HFF-Myc (cell line): ENCODE measurements around the gene FOXJ3.
A peak's percentile ranks its signal among the peaks of the same experiment; 100 is the strongest.

Source experiments
- DNase-seq: peaks from one replicate; pipeline ENCODE4 v3.0.0-alpha.2; 2011; ENCODE audit warnings: low read depth; ENCODE audit errors: extremely low read depth
- H3K4me3 ChIP-seq: replicated peaks from 2 replicates; pipeline ENCODE4 v1.5.1; 2011; ENCODE audit warnings: low read depth, mild to moderate bottlenecking, control low read depth, low read length
- TF ChIP-seq, protein P1 (sequence below): IDR thresholded peaks from 2 replicates; pipeline ENCODE4 v1.5.1; 2012; ENCODE audit warnings: mild to moderate bottlenecking, low read depth, low read length, control low read depth; ENCODE audit errors: missing control alignments

Gene FOXJ3

DNA sequence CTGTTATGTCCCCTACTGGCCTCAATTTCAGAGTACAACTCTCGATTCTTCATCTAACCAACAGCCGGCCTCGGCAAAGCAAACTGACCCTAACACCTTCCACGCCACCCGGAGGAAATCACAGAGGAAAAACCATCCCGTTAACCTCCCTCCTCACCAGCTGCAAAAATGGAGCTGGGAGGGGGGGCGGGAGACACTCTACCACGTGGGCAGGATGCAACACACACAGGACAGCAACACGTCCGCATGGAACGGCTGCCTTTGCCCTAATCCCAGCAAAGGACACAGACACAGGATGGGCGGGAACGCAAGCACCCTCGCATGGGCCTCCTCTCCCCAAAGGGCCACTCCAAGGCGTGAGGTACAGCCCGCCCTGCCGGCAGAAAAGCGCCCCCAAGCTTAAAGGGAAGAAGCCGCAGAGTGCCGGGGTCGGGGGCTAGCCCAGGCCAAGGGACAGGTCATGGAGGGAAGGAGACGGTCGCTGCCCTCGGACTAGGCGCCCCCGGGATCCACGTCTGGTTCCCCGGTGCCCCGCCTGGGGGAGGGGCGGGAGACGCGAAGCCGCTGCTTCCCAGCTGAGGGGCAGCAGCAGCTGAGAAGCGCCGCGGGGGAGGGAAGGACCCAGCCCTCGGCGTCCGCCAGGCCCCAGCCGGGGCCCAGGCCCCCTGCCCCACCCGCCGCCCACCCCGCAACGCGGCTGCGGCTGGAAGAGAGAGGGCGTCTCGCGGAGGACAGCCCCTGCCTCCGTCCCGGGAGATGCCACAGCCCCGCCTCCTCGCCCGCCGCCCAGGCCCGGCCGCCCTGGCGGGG is 590 bp downstream of the FOXJ3 start:
- DNase-seq = no peak
- peak overlapping the region; percentile 91 for H3K4me3 ChIP-seq
- TF ChIP-seq, protein P1, sequence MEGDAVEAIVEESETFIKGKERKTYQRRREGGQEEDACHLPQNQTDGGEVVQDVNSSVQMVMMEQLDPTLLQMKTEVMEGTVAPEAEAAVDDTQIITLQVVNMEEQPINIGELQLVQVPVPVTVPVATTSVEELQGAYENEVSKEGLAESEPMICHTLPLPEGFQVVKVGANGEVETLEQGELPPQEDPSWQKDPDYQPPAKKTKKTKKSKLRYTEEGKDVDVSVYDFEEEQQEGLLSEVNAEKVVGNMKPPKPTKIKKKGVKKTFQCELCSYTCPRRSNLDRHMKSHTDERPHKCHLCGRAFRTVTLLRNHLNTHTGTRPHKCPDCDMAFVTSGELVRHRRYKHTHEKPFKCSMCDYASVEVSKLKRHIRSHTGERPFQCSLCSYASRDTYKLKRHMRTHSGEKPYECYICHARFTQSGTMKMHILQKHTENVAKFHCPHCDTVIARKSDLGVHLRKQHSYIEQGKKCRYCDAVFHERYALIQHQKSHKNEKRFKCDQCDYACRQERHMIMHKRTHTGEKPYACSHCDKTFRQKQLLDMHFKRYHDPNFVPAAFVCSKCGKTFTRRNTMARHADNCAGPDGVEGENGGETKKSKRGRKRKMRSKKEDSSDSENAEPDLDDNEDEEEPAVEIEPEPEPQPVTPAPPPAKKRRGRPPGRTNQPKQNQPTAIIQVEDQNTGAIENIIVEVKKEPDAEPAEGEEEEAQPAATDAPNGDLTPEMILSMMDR = no peak

DNA sequence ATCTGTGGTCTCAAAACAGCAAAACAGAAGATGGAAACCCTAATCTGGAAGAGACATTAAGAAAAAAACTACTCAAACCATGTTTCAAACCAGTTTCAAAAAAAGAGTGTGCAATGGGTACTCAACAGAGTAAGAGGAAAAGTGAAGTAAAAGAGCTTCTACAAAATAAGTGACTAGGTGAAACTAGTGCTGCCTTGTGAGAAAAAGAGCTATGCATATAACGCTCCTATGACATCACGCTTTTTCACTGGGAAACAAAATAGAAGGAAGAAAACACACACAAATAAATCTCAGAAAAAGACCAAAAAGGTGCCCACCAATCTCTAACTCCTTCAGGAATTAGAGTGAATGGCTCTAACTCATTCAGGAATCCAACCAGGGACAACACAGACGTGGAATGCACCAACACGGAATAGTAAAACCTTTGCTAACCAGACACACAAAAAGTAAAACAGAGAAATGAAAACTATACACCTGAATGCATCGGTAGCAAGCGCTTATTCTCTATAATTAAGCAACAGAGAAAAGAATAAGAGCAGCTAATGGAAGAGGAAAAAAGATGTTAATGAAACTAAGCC is 1.3 kb downstream of the FOXJ3 start:
- DNase-seq = no peak
- TF ChIP-seq, protein P1 = no peak
- peak overlapping the region; percentile 91 for H3K4me3 ChIP-seq

DNA sequence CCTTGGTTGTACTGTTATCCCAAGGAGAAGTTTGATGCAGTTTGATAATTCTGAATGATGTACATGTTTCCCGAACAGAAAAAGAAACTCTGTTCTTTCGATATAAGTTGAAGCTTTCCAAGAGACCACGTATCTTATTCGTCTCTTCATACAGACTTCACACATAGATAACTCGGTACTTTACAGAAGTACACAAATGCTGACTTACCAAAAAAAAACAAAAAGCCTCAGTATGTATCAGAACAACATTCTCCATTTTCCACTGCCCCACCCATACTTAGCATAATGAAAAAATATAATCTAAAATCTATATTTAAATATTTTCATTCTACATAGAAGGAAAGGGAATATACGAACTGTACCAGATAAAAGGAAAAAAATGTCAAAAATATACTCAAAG is 2.2 kb downstream of the FOXJ3 start:
- TF ChIP-seq, protein P1 = no peak
- no peak for DNase-seq
- peak overlapping the region; percentile 91; the same call in 1 of the 2 replicates for H3K4me3 ChIP-seq

DNA sequence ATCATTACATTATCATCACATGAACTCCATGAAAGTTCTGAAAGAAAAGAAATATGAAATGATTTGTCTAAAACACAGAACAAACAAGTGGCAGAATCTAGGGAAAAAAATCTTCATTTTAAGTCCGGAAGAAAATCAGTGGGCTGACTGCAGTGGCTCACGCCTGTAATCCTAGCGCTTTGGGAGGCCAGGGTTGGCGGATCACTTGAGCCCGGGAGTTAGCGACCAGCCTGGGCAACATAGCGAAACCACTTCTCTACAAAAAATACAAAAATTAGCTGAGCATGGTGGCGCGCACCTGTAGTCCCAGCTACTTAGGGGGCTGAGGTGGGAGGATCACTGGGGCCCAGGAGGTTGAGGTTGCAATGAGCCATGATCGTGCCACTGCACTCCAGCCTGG is 4.8 kb downstream of the FOXJ3 start:
- no peak for DNase-seq
- TF ChIP-seq, protein P1 = no peak
- no peak overlapping the region for H3K4me3 ChIP-seq

DNA sequence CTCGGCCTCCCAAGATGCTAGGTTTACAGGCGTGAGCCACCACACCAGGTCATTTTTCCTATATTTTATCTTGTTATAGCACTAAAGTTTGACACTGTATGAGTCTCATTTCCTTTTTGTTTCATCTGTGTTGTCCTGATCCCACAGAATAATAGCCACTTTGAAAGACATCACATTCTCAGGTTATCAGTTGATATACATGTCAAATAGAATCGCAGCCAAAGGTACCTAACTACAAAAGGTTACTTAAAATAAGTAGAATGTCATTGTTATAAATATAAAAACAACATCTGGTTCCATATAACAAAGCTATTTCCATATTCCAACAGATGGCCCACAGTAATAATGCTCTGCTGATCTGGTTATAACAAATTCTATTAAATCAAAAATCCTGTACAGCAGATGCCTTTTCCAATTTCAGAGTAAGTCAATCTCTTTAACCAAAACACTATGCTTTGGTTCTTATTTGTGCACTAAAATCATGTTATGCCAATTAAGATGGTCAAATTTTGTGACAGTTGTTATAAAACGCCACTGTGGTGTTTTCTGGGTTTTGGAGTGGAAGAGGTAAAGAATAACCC is 6.0 kb downstream of the FOXJ3 start:
- TF ChIP-seq, protein P1 = no peak
- H3K4me3 ChIP-seq = no peak overlapping the region
- no peak for DNase-seq

DNA sequence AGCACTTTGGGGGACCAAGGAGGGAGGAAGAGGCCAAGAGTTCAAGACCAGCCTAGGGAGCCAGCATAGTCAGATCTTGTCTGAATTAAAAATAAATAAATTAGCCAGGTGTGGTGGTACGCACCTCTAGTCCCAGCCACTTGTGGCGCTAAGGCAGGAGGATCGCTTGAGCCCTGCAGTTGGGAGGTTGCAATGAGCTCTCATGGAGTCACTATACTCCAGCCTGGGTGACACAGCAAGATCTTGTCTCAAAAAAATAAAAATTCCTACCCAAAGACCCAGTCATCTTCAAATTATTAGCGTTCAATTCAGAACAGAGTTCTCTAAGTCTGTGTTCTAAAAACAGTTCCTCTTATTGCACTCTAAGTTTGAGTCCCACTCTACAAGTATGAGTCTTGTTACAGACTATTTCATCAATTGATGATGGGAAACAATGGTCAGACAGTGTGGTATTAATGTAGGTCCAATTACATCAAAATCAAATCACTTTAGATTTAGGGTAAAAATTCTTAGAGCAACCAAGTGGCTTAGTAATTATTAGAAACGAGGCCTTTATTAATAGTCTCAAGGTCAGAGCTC is 6.9 kb downstream of the FOXJ3 start:
- no peak overlapping the region for H3K4me3 ChIP-seq
- TF ChIP-seq, protein P1 = no peak
- no peak for DNase-seq
